Small intestine (tissue), 7 donors: ENCODE data around the gene CCDC149. TPM values are rescaled to one million over a fixed set of nuclear protein-coding genes. Genes with fewer than 3 reads are reported as not detected.

Experiments used
- DNase-seq, 2 donors: peaks; one replicate each; pipeline versions ENCODE4 v3.0.0 to v3.0.0-alpha.2; 2013
- FAIRE-seq: peaks from 2 replicates; lab custom pipeline; 2012; peaks lifted over from hg19 to GRCh38; lab: Jason Lieb, UNC
- H3K27ac ChIP-seq, 3 donors: one replicate each; pipeline ENCODE4 v1.5.1; 2013; ENCODE audit warnings: low read length in 2 of 3, mild to moderate bottlenecking in 2 of 3, control low read depth in 1 of 3, inconsistent platforms in 1 of 3, low read depth in 1 of 3, moderate library complexity in 1 of 3
- H3K27me3 ChIP-seq, 3 donors: one replicate each; pipeline ENCODE4 v1.6.1; 2013; ENCODE audit warnings: low read length in 3 of 3, inconsistent platforms in 1 of 3; ENCODE audit not compliant: control insufficient read depth in 3 of 3, insufficient read depth in 3 of 3
- H3K36me3 ChIP-seq, 3 donors: one replicate each; pipeline ENCODE4 v1.6.1; 2013; ENCODE audit warnings: low read length in 3 of 3, inconsistent platforms in 1 of 3, low read depth in 1 of 3, mild to moderate bottlenecking in 1 of 3, moderate library complexity in 1 of 3; ENCODE audit not compliant: control insufficient read depth in 3 of 3, insufficient read depth in 2 of 3
- H3K4me1 ChIP-seq, 3 donors: one replicate each; pipeline ENCODE4 v1.6.1; 2013; ENCODE audit warnings: low read length in 2 of 3, inconsistent platforms in 1 of 3, low read depth in 1 of 3, mild to moderate bottlenecking in 1 of 3, moderate library complexity in 1 of 3; ENCODE audit not compliant: control insufficient read depth in 3 of 3, insufficient read depth in 2 of 3
- H3K4me3 ChIP-seq, 3 donors: one replicate each; pipeline ENCODE4 v1.5.1; 2013; ENCODE audit warnings: low read length in 3 of 3, control low read depth in 1 of 3, inconsistent platforms in 1 of 3, low read depth in 1 of 3, mild to moderate bottlenecking in 1 of 3, moderate library complexity in 1 of 3
- H3K9me3 ChIP-seq, 2 donors: one replicate each; pipeline ENCODE4 v1.6.1; 2013; ENCODE audit warnings: low read depth in 1 of 2, low read length in 1 of 2; ENCODE audit not compliant: control insufficient read depth in 2 of 2, insufficient read depth in 1 of 2
- WGBS, 3 donors: extraction: QIAGEN DNeasy Blood & Tissue Kit; methylation state at CpG; one replicate each; pipeline ENCODE4 v1.1.7; 2013; 5-methylcytosine and 5-hydroxymethylcytosine counted together
- polyA plus RNA-seq, 4 donors: library from polyadenylated mRNA; stranded (reverse) in 3 of 4; unstranded in 1 of 4; fragments of 200-250 nt in 3 of 4; fragments of 120-200 nt in 1 of 4; gene quantifications; one replicate each; pipeline versions ENCODE4 v1.2.1 to v1.2.3, GENCODE V29; 2013
- donor health status: healthy with polysubstance abuse.
- donor health status: control.
- donor health status: control.
- donor health status: Bipolar disorder and iron deficiency.
- donor health status: healthy.

Gene CCDC149
- polyA plus RNA-seq, 4 donors = 2.2 to 13.2 (median 5.2) TPM

DNA sequence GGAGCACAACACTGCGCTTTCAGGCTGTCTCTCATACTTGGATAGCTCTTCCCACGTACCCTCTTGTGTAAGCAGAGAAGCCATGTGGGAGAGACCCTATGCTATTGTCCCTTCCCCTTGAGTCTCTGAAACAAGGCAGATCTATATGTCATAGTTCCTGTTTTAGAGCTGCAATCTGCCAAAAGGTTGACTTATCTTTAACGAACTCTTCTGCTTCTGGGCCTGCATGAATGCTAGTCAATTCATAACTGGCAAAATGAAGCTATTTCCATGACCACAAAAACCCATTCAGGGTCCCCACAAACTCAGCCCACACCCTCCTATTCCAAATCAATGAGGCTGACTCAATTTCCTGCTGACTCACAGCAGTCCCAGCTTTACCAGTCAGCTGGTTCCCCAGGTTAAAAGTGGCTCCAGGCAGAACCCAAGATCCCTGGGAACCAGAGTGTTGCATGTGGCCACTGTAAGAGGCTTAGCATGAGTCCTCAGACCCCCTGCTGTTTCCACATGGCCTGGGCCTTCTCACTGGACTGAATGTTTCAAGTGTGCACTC is 142.7 kb downstream of the CCDC149 start:
- Histone ChIP-seq H3K27ac (no peak overlapping the region), H3K4me1 (peaks cover 0 to 4% (median 0%) of the 10 kb centered on the region in 3 donors), H3K27me3 (peaks cover 0 to 3% (median 0%) of the 10 kb centered on the region in 3 donors), H3K9me3 (no peaks in the 10 kb centered on the region), H3K36me3 (no peaks in the 10 kb centered on the region), H3K4me3 (no peak overlapping the region)
- DNase-seq = no peak
- no peak for FAIRE-seq
- WGBS, 3 donors = 71 to 90% (median 72%) methylated on average over 3 of the region's 3 CpGs

- no peak overlapping the region for H3K4me3 ChIP-seq
- DNase-seq = no peak
- peaks cover 0 to 4% (median 0%) of the 10 kb centered on the region in 3 donors for H3K4me1 ChIP-seq
- H3K9me3 ChIP-seq = no peaks in the 10 kb centered on the region
- H3K27me3 ChIP-seq = peaks cover 0 to 3% (median 0%) of the 10 kb centered on the region in 3 donors
- 74 to 87% (median 75%) methylated on average over 2 of the region's 2 CpGs for WGBS, 3 donors
- no peaks in the 10 kb centered on the region for H3K36me3 ChIP-seq
- FAIRE-seq = no peak
- H3K27ac ChIP-seq = no peak overlapping the region
Observed at GRCh38 chr4:24769571-24769970, 143.3 kb downstream of the CCDC149 start.

DNA sequence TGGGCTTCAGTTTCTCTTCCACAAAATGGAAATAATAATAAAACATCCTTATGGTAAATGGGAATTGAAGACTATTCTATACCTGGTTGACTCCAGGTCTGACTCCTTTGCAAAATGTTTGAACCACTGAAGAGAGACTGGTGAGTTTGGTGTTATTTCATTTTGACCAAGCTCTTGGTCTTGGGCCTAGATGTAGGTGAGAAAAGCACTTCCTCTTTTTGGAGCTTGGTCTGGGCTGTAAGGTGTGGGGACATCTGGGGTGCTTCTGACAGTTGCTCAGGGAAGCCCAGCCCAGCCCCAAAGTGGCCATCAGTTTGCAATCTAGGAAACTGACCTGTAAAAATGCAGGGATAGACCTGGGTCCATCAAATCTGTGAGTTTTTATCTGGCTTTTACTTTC is 144.2 kb downstream of the CCDC149 start:
- Histone ChIP-seq H3K27me3 (peaks cover 0 to 3% (median 0%) of the 10 kb centered on the region in 3 donors), H3K27ac (no peak overlapping the region), H3K4me1 (peaks cover 0 to 4% (median 0%) of the 10 kb centered on the region in 3 donors), H3K9me3 (no peaks in the 10 kb centered on the region), H3K4me3 (no peak overlapping the region), H3K36me3 (no peaks in the 10 kb centered on the region)
- FAIRE-seq (no peak), DNase-seq (no peak)

- H3K4me1 ChIP-seq = peaks cover 0 to 4% (median 0%) of the 10 kb centered on the region in 3 donors
- FAIRE-seq (no peak), DNase-seq (no peak)
- peaks cover 0 to 3% (median 0%) of the 10 kb centered on the region in 3 donors for H3K27me3 ChIP-seq
- no peaks in the 10 kb centered on the region for H3K9me3 ChIP-seq
- WGBS, 3 donors = 48 to 71% (median 58%) methylated on average over 5 of the region's 5 CpGs
- no peaks in the 10 kb centered on the region for H3K36me3 ChIP-seq
- H3K4me3 ChIP-seq = no peak overlapping the region
- H3K27ac ChIP-seq = no peak overlapping the region
Observed at GRCh38 chr4:24768006-24768405, 144.8 kb downstream of the CCDC149 start.

DNA sequence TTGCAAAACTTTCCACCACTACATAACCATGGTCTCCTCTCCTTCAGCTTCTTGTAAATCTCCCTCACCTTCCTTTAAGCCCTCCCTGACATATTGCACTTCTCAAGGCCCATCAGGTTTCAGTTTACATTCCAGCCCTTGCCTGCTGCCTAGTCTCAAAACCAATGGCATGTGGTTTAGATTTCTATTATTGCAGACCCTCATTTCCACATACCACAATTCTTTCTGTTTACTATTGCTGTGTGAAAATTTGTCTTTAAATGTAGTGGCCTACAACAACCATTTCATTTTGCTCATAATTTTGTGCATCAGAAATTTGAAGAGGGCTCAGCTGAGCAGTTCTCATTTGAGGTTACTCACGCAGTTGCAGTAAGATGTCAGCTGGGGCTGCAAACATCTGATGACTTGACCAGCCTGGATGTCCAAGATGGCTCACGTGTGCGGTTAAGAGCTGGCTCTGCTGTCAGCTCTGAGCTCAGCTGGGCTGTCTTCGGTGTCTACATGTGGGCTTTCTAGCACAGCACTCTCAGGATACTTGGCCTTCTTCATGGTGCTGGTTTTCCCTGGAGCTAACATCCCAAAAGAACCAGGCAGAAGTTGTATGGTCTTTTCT is 147.4 kb downstream of the CCDC149 start:
- 68 to 94% (median 80%) methylated on average over 4 of the region's 4 CpGs for WGBS, 3 donors
- H3K4me3 ChIP-seq = no peak overlapping the region
- no peaks in the 10 kb centered on the region for H3K27me3 ChIP-seq
- FAIRE-seq (no peak), DNase-seq (no peak)
- H3K36me3 ChIP-seq = no peaks in the 10 kb centered on the region
- no peaks in the 10 kb centered on the region for H3K9me3 ChIP-seq
- H3K27ac ChIP-seq = no peak overlapping the region
- H3K4me1 ChIP-seq = peaks cover 0 to 2% (median 0%) of the 10 kb centered on the region in 3 donors

DNA sequence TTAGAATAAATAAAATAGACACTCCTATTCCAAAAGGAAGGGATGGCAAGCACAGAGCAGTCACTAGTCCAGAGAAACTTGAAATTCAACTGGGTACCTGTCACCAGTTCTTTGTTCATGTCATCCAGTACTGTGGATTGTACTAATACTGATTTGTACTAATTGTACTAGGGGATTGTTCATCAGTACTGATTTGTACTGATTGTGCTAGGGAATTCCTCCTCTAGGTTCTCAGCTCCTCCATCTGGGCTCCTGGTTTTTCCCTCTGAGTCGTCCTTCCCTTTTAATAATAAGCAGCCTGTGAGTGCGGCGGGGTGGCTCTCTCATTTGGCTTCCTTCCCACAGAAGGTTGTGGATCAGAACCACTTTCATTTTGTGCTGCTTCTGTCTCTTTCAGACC is 148.5 kb downstream of the CCDC149 start:
- no peak for FAIRE-seq
- H3K27ac ChIP-seq = no peak overlapping the region
- no peak for DNase-seq

DNA sequence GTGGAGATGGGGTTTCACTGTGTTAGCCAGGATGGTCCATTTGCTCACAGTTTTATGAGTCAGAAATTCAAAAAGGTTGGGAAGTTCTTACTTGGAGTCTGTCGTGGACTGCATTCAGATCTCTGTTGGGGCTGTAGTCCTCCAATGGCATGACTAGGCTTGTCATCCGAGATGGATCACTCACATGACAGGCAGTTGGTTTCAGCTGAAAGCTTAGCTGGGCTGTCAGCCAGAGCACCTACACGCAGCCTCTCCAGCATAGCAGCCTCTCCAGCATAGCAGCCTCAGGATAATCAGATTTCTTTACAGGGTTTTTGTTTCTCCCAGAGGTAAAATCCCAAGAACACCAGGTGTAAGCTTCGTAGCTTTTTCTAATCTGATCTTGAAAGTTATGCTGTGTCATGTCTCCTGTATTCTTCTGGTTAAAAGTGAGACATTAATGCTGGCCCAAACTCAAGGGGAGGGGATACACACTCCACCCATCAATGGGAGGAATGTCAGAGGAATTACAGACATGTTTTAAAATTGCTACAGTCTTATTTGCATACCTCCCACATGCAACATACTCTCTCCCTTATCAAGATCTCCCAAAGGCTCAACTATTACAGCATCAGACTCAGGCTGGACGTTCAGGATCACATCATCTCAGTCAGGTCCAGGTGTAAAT is 149.1 kb downstream of the CCDC149 start:
- no peaks in the 10 kb centered on the region for H3K4me1 ChIP-seq
- no peaks in the 10 kb centered on the region for H3K36me3 ChIP-seq
- no peak for FAIRE-seq
- DNase-seq = no peak
- no peaks in the 10 kb centered on the region for H3K9me3 ChIP-seq
- no peak overlapping the region for H3K27ac ChIP-seq
- H3K27me3 ChIP-seq = no peaks in the 10 kb centered on the region
- H3K4me3 ChIP-seq = no peak overlapping the region
- 48 to 63% (median 51%) methylated on average over 5 of the region's 5 CpGs for WGBS, 3 donors

More for the DNA sequence above, 148.5 kb downstream of the CCDC149 start:
- no peaks in the 10 kb centered on the region for H3K36me3 ChIP-seq
- WGBS, 3 donors = 69 to 73% (median 73%) methylated on average over 3 of the region's 3 CpGs
- H3K4me3 ChIP-seq = no peak overlapping the region
- no peaks in the 10 kb centered on the region for H3K4me1 ChIP-seq
- H3K27me3 ChIP-seq = no peaks in the 10 kb centered on the region
- H3K9me3 ChIP-seq = no peaks in the 10 kb centered on the region
